Stimulated activated CD4-positive, alpha-beta T cell treated with anti-CD3 and anti-CD28 coated beads, TNF-alpha, amount 100 ng/mL, for 24 hours (primary cell): ENCODE results near the gene EPHA10.

ENCODE experiments used
- DNase-seq, 3 experiments: peaks; one replicate each; pipeline ENCODE4 v3.0.0-alpha.2; 2020; ENCODE audit warnings: low read depth in 3 of 3

EPHA10 gene

GRCh38 chr1:37676281-37677142, 88.4 kb downstream of the EPHA10 start:
- no peak for DNase-seq

- peak in 1 of 3 experiments; percentile 74 for DNase-seq
Measured at GRCh38 chr1:37673920-37674319, 91.0 kb downstream of the EPHA10 start.

GRCh38 chr1:37672136-37672870, 92.6 kb downstream of the EPHA10 start:
- no peak for DNase-seq

GRCh38 chr1:37671261-37671660, 93.7 kb downstream of the EPHA10 start:
- DNase-seq, result no peak

- no peak for DNase-seq
Measured at GRCh38 chr1:37670133-37670532, 94.8 kb downstream of the EPHA10 start.

GRCh38 chr1:37667023-37667671, 97.8 kb downstream of the EPHA10 start:
- DNase-seq, result no peak

GRCh38 chr1:37666241-37666867, 98.6 kb downstream of the EPHA10 start:
- no peak for DNase-seq
